Heart right ventricle (tissue), 16 donors: Measurements from ENCODE around the gene TWSG1. TPM values are rescaled to one million over a fixed set of nuclear protein-coding genes. Genes with fewer than 3 reads are reported as not detected.

Experiments
- ATAC-seq, 8 donors: fragments of 200-7000 bp; cut with Tn5 transposase; one replicate each; pipeline ENCODE4 v1.9.1; 2020; ENCODE audit warnings: mild to moderate bottlenecking in 8 of 8, moderate library complexity in 8 of 8, moderate number of reproducible peaks in 1 of 8
- DNase-seq, 2 donors: peaks; one replicate each; pipeline ENCODE4 v3.0.0-alpha.2; 2020
- H3K27ac ChIP-seq, 10 donors: fragments of 200-600 bp; sonication (generic) in 2 of 10; one replicate each; pipeline versions ENCODE4 v1.5.0 to v1.8.0; 2020 to 2022; ENCODE audit warnings: mild to moderate bottlenecking in 3 of 10
- H3K27me3 ChIP-seq, 7 donors: fragments of 200-600 bp; one replicate each; pipeline ENCODE4 v1.8.0; 2021 to 2022; ENCODE audit warnings: mild to moderate bottlenecking in 2 of 7
- H3K36me3 ChIP-seq, 9 donors: fragments of 200-600 bp; sonication (generic) in 1 of 9; one replicate each; pipeline versions ENCODE4 v1.5.0 to v1.8.0; 2020 to 2022; ENCODE audit warnings: mild to moderate bottlenecking in 2 of 9
- H3K4me1 ChIP-seq, 9 donors: fragments of 200-600 bp; sonication (generic) in 1 of 9; one replicate each; pipeline versions ENCODE4 v1.5.0 to v1.8.0; 2020 to 2022; ENCODE audit warnings: mild to moderate bottlenecking in 4 of 9
- H3K4me3 ChIP-seq, 10 donors: fragments of 200-600 bp; sonication (generic) in 2 of 10; one replicate each; pipeline versions ENCODE4 v1.5.0 to v1.8.0; 2020 to 2022; ENCODE audit warnings: mild to moderate bottlenecking in 7 of 10, moderate library complexity in 2 of 10
- H3K9me3 ChIP-seq, 11 donors: fragments of 200-600 bp in 10 of 11; sonication (generic) in 2 of 11; one replicate each; pipeline versions ENCODE4 v1.5.0 to v1.8.0; 2013 to 2022; ENCODE audit warnings: mild to moderate bottlenecking in 2 of 11, control low read depth in 1 of 11, moderate library complexity in 1 of 11
- WGBS, 2 donors: extraction: QIAGEN DNeasy Blood & Tissue Kit; methylation state at CpG; one replicate each; pipeline ENCODE4 v1.1.7; 2013; ENCODE audit warnings: inconsistent platforms in 1 of 2; 5-methylcytosine and 5-hydroxymethylcytosine counted together
- intact Hi-C, 10 donors: fragments of 100-400 bp; cut with DNase I; formaldehyde crosslinking; loops; one replicate each; pipeline versions ENCODE4 v1.11.1 to v1.14.2; 2022
- polyA plus RNA-seq, 2 donors: library from polyadenylated mRNA; stranded (reverse); fragments of 200-250 nt; gene quantifications; one replicate each; pipeline ENCODE4 v1.2.3, GENCODE V29; 2013
- total RNA-seq, 10 donors: library from RNA; stranded (reverse); fragmentation: NEBNext Ultra II Directional in 3 of 10; extraction: Animal tissue kit (Norgen Biotek cat#: 25700) in 3 of 10; gene quantifications; one replicate each; pipeline versions ENCODE4 v1.2.1 to v1.2.4, GENCODE V29; 2021 to 2023
- TF ChIP-seq, protein P1 (sequence below), 9 donors: fragments of 200-600 bp; sonication (generic) in 2 of 9; IDR thresholded peaks; one replicate each; pipeline versions ENCODE4 v1.5.0 to v1.8.0; 2021 to 2022; ENCODE audit warnings: antibody characterized with exemption in 9 of 9, mild to moderate bottlenecking in 5 of 9, moderate library complexity in 1 of 9
- donor health status: Arrhythmogenic right ventricular cardiomyopathy.
- donor health status: ischemic (EF 13 %, LVEDD 7.1; RV severe dilation, severe dysfunction).
- donor health status: healthy with polysubstance abuse.
- donor health status: DM: no; HTN: yes; CAD: no.
- donor health status: DM: no; HTN: no; CAD: no.
- donor health status: ischemic (EF 25% LVEDD 6.9; RV normal size, moderate dysfunction).
- donor health status: ischemic (EF 25% LVEDD 5.7; RV mildly dilated, moderate dysfunction).
- donor health status: healthy.
- donor health status: DM: yes; HTN: yes; CAD: no.
- donor health status: Ischemic cardiomyopathy.
- donor health status: ischemic (EF 35%, LVEDD 5.7; RV mildly dilated, moderate dysfunction).
- donor health status: nonischemic (EF 11% LVEDD 7.7; RV severe dilation, severe dysfunction).
- donor health status: DM: yes; HTN: yes; CAD: no.
- donor health status: PGD.
- donor health status: ischemic (EF 29% LVEDD 5.4; RV normal size, mild dysfunction).
- donor health status: nonischemic (EF 23%, LVEDD 6.1; RV moderate dilation, normal function).

TWSG1 gene
- total and polyA plus RNA-seq, 12 donors: 6.6 to 15.0 (median 11.2) TPM

DNA sequence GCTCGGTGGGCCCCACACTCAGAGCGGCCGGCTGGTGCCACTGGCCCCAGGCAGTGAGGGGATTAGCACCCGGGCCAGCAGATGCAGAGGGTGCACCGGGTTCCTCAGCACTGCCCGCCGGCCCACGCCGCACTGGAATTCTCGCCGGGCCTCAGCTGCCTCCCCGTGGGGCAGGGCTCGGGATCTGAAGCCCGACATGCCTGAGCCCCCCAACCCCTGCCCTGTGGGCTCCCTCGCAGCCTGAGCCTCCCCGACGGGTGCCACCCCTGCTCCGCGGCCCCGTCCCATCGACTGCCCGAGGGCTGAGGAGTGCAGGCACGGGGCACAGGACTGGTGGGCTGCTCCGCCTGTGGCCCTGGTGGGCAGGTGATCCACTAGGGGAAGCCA is 37.6 kb upstream of the TWSG1 start:
- TF ChIP-seq, protein P1, sequence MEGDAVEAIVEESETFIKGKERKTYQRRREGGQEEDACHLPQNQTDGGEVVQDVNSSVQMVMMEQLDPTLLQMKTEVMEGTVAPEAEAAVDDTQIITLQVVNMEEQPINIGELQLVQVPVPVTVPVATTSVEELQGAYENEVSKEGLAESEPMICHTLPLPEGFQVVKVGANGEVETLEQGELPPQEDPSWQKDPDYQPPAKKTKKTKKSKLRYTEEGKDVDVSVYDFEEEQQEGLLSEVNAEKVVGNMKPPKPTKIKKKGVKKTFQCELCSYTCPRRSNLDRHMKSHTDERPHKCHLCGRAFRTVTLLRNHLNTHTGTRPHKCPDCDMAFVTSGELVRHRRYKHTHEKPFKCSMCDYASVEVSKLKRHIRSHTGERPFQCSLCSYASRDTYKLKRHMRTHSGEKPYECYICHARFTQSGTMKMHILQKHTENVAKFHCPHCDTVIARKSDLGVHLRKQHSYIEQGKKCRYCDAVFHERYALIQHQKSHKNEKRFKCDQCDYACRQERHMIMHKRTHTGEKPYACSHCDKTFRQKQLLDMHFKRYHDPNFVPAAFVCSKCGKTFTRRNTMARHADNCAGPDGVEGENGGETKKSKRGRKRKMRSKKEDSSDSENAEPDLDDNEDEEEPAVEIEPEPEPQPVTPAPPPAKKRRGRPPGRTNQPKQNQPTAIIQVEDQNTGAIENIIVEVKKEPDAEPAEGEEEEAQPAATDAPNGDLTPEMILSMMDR (IDR thresholded peaks at IDR 0.05): no peak
- DNase-seq (no peak), ATAC-seq (peak in 1 of 8 donors; percentile 44)
- Histone ChIP-seq H3K4me3 (no peak overlapping the region), H3K4me1 (no peaks in the 10 kb centered on the region), H3K36me3 (no peaks in the 10 kb centered on the region), H3K9me3 (peaks cover 0 to 59% (median 16%) of the 10 kb centered on the region in 11 donors), H3K27ac (no peak overlapping the region), H3K27me3 (no peaks in the 10 kb centered on the region)
- intact Hi-C loops: no loop called here
- WGBS, 2 donors: 95 to 99% methylated on average over 24 of the region's 24 CpGs

DNA sequence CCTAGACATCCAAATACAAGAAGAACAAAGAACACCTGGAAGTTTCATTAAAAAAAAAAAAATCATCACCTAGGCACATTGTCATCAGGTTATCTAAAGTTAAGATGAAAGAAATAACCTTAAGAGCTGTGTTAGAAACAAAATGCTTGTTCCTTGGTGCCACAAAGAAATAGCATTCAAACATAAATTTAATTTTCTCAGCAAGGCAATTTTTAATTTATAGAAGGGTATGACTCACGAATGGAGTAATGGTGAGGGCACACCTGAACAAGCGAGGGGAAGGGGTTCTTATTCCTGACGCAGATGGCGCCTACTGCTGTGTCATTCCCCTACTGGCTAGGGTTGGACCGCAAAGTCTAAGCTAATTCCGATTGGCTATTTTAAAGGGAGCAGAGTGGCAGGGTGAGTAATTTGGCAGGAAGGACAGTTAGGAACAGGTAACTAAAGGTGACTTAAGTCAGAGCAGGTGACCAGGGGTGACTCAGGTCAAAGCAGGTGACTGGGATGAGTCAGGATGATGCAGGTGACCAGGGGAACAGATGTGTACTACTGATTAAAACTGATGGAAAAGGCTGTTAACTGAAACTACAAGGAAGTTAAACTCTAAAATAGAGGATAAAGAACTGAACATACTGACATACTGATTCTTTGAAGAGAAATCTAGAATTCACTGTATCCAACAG is 30.0 kb upstream of the TWSG1 start:
- no peak overlapping the region for H3K4me3 ChIP-seq
- H3K27ac ChIP-seq: no peak overlapping the region
- TF ChIP-seq, protein P1 (IDR thresholded peaks at IDR 0.05): no peak
- no peaks in the 10 kb centered on the region for H3K4me1 ChIP-seq
- no peak for ATAC-seq
- no peaks in the 10 kb centered on the region for H3K36me3 ChIP-seq
- H3K27me3 ChIP-seq: no peaks in the 10 kb centered on the region
- H3K9me3 ChIP-seq: peaks cover 0 to 54% (median 9%) of the 10 kb centered on the region in 11 donors
- intact Hi-C loops: loop anchor here in 1 of 10 donors (10.0 kb wide), 1 partner anchor 60 kb away; no protein-coding TSS in a partner anchor
- WGBS, 2 donors: 95% methylated on average over 6 of the region's 6 CpGs
- no peak for DNase-seq

DNA sequence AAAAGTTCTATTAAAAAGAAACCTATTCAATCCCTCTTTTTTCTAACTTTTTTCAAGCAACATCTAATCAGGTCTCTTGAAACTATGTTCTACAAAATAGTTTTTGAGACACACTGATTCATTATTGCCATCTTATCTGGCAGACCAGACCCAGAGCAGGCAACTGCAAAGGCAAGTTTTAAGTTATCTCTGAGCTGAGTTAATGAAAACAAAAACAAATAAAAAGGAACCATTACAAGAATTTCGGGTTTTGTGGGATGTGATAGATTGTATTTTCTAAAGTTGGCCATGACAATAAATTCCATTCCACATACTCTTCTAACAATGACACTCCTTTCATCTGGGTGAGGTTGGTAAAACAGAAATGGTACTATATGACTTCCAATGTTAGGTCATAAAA is 15.2 kb upstream of the TWSG1 start:
- H3K4me3 ChIP-seq: no peak overlapping the region
- intact Hi-C loops: loop anchor here in 1 of 10 donors (10.0 kb wide), 1 partner anchor 45 kb away; no protein-coding TSS in a partner anchor
- WGBS, 2 donors: 59 to 75% methylated on average over 1 of the region's 1 CpG
- no peak overlapping the region for H3K27ac ChIP-seq
- H3K4me1 ChIP-seq: no peaks in the 10 kb centered on the region
- H3K9me3 ChIP-seq: peaks cover 0 to 8% (median 0%) of the 10 kb centered on the region in 11 donors
- H3K36me3 ChIP-seq: no peaks in the 10 kb centered on the region
- no peak for ATAC-seq
- H3K27me3 ChIP-seq: no peaks in the 10 kb centered on the region
- DNase-seq: no peak
- TF ChIP-seq, protein P1 (IDR thresholded peaks at IDR 0.05): no peak

DNA sequence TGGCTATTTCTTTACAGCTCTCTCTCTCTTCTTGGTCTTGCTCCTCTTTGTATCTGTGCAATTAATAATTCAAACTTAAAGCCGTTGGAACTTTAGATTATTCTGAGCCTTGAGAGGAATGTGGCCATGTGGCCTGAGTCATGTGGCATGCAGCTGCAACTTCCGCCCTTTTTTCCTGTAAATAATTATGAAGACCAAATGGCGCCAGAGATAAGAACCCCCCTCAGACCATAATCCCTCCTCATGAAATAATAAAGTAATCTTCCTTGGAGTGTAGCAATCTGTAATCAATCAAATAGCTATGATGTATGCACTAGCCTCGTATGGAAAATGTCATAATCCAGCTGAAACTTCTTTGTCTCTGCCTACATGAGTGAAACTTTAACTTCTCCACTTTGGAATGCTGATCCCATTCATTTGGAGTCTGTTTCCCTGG is 13.5 kb upstream of the TWSG1 start:
- 47 to 56% methylated on average over 4 of the region's 4 CpGs for WGBS, 2 donors
- H3K36me3 ChIP-seq: no peaks in the 10 kb centered on the region
- no peak for ATAC-seq
- TF ChIP-seq, protein P1 (IDR thresholded peaks at IDR 0.05): no peak
- H3K4me3 ChIP-seq: no peak overlapping the region
- no peaks in the 10 kb centered on the region for H3K27me3 ChIP-seq
- intact Hi-C loops: no loop called here
- peaks cover 0 to 8% (median 0%) of the 10 kb centered on the region in 11 donors for H3K9me3 ChIP-seq
- no peak for DNase-seq
- no peak overlapping the region for H3K27ac ChIP-seq
- H3K4me1 ChIP-seq: no peaks in the 10 kb centered on the region
